Thoracic aorta (tissue), 2 donors: Measurements from ENCODE around the gene INSR. TPM values are rescaled to one million over a fixed set of nuclear protein-coding genes. Genes with fewer than 3 reads are reported as not detected.

ENCODE experiments used
- ATAC-seq: fragments of 150-250 bp; one replicate; pipeline ENCODE4 v1.8.0; 2017; ENCODE audit warnings: low read depth; ENCODE audit not compliant: insufficient number of reproducible peaks, low FRiP score
- DNase-seq: peaks from one replicate; pipeline ENCODE4 v3.0.0-alpha.2; 2020; ENCODE audit warnings: low spot score
- H3K27ac ChIP-seq, 2 donors: fragments of 200-600 bp; sonication (generic); 1 replicate in 1 of 2; 2 replicates in 1 of 2; pipeline ENCODE4 v1.5.1; 2016; ENCODE audit warnings: mild to moderate bottlenecking in 2 of 2, moderate library complexity in 2 of 2
- H3K27me3 ChIP-seq: fragments of 200-600 bp; sonication (generic); replicated peaks from 2 replicates; pipeline ENCODE4 v1.6.0; 2016; ENCODE audit warnings: mild to moderate bottlenecking; ENCODE audit not compliant: insufficient read depth
- H3K36me3 ChIP-seq: fragments of 200-600 bp; sonication (generic); one replicate; pipeline ENCODE4 v1.5.1; 2016
- H3K4me1 ChIP-seq, 2 donors: fragments of 200-600 bp; sonication (generic); 1 replicate in 1 of 2; 2 replicates in 1 of 2; pipeline versions ENCODE4 v1.5.1 to v1.6.0; 2016; ENCODE audit warnings: low read depth in 2 of 2, mild to moderate bottlenecking in 1 of 2; ENCODE audit not compliant: control insufficient read depth in 1 of 2
- H3K4me3 ChIP-seq: fragments of 200-600 bp; sonication (generic); 2 replicates; pipeline ENCODE4 v1.5.1; 2016; ENCODE audit warnings: mild to moderate bottlenecking
- H3K9me3 ChIP-seq: fragments of 200-600 bp; sonication (generic); 2 replicates; pipeline ENCODE4 v1.5.1; 2016
- CTCF ChIP-seq: fragments of 200-600 bp; sonication (generic); IDR thresholded peaks from one replicate; pipeline ENCODE4 v1.5.1; 2019; ENCODE audit warnings: antibody characterized with exemption
- total RNA-seq, 2 donors: library from RNA; depleted of rRNA; stranded (reverse); fragments of >200 nt; gene quantifications; one replicate each; pipeline versions ENCODE4 v1.1.0 to v1.2.3, GENCODE V29; 2016

INSR gene
- 100 to 1,000 TPM; 102 to 116 TPM for total RNA-seq

DNA sequence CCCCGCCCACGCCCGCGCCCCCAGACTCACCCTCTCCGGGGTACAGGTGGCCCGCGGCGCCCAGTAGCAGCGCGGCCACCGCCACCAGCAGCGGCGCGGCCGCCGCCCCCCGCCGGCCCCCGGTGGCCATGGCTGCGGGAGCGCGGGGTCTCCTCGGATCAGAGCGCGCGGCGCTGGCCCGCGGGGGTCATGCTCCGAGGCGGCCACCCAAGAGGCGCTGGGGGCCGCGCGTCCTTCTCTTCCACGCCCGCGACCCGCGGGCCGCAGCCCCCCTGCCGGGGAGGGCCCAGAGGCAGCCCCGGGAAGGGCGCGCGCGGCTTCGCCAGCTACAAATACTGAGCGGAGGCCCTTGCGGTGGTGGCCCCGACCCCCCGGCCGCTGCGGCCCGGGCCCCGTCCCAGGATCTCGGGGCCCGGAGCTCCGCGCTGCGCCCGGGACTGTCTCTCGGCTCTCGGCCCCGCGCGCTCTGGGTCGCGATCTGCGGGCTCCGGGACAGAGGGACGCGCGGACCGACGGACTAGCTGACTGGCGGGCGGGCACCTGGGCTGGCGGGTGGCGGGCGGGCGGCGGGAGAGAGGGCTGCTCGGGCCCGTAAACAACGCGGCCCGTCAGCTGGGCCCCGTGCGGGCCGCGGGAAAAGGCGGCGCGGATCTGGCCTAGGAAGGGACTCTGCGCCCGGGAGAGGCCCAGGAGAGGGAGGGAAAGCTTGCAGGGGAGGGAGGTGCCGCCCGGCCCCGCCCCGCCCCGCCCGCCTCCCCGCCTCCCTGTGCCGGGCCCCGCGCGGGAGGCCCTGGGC lies at the start of gene INSR:
INSR (minus strand) TSS at position 653 of the 796 bp plus-strand sequence; CDS start at position 130, 523 bp downstream.
- no peak for TF ChIP-seq CTCF
- H3K36me3 ChIP-seq = no peaks in the 10 kb centered on the region
- H3K9me3 ChIP-seq = no peaks in the 10 kb centered on the region
- H3K4me3 ChIP-seq = peak within 1 kb of the TSS; percentile 96
- peak; percentile 53 for DNase-seq
- peaks cover 7 to 24% of the 10 kb centered on the region in 2 donors for H3K4me1 ChIP-seq
- no peaks in the 10 kb centered on the region for H3K27me3 ChIP-seq
- ATAC-seq = peak; percentile 76
- H3K27ac ChIP-seq = peak within 1 kb of the TSS; percentile 93 to 94

DNA sequence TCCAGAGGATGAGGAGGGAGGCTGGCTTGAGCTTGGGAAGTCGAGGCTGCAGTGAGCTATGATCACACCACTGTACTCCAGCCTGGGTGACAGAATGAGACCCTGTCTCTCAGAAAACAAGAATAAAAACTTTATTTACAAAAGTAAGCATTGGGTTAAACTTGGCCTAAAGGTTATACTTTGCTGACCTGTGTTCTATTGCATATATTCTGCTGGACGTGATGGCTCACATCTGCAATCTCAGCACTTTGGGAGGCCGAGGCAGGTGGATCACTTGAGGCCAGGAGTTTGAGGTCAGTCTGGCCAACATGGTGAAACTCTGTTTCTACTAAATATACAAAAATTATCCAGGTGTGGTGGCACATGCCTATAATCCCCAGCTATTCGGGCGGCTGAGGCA lies 47.9 kb upstream of the INSR start:
- H3K36me3 ChIP-seq = no peaks in the 10 kb centered on the region
- ATAC-seq (no peak), DNase-seq (no peak)
- no peaks in the 10 kb centered on the region for H3K9me3 ChIP-seq
- no peak overlapping the region for H3K27ac ChIP-seq
- no peaks in the 10 kb centered on the region for H3K27me3 ChIP-seq
- TF ChIP-seq CTCF = no peak
- no peak overlapping the region for H3K4me3 ChIP-seq
- peaks cover 0 to 1% of the 10 kb centered on the region in 2 donors for H3K4me1 ChIP-seq

- TF ChIP-seq CTCF = peak; percentile 94
- ATAC-seq = no peak
- no peak overlapping the region for H3K27ac ChIP-seq
Observed at GRCh38 chr19:7340959-7341837, 47.0 kb upstream of the INSR start.

DNA sequence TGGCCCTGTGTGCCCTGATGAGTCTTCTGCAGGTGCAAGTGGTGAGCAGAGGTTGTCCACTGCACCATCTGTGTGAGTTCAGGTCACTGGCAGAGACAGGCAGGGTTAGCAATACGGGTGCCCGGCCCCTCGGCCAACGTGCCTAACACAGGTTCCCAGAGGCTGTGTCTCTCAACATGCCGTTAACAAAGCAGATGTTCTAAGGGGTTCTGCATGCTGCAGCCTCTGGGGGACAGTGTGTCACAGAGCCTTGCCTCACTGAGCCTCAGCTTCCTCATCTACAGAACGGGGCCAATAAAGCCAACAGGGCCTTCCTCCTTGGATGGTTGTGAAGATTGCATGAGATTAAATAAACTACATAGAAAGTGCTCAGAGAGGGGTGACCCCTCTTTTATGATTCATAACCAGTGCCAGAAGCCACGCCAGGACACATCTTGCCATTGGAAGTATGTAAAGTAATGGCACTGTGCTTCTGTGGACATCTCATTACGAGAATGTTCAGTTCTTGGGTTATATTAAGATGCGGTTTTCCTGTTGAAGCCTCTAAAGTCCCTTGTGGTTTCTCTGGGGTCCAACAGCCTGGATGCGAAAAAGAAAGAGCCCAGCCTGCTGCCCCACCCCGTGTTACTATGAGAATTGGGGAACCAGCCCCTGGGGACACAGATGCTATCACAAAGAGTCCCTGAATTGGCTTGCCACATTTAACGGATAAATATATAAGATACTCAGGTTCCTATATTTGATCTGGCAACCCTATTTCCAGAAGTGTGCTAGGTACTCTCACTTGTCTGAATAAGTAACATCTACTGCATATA lies 43.4 kb upstream of the INSR start:
- ATAC-seq (no peak), DNase-seq (no peak)
- TF ChIP-seq CTCF = no peak
- Histone ChIP-seq H3K4me1 (peaks cover 0 to 5% of the 10 kb centered on the region in 2 donors), H3K27me3 (no peaks in the 10 kb centered on the region), H3K36me3 (no peaks in the 10 kb centered on the region), H3K9me3 (no peaks in the 10 kb centered on the region), H3K27ac (no peak overlapping the region), H3K4me3 (no peak overlapping the region)

More at GRCh38 chr19:7340959-7341837, 47.0 kb upstream of the INSR start:
- H3K36me3 ChIP-seq = no peaks in the 10 kb centered on the region
- H3K9me3 ChIP-seq = no peaks in the 10 kb centered on the region
- no peak overlapping the region for H3K4me3 ChIP-seq
- no peaks in the 10 kb centered on the region for H3K27me3 ChIP-seq
- peaks cover 0 to 5% of the 10 kb centered on the region in 2 donors for H3K4me1 ChIP-seq
- DNase-seq = peak; percentile 34
